Tibial artery (tissue), 4 donors: ENCODE measurements around the gene VILL.
A peak's percentile ranks its signal among the peaks of the same experiment; 100 is the strongest.

Experiments used
- DNase-seq, 2 donors: peaks; one replicate each; pipeline ENCODE4 v3.0.0-alpha.2; 2019
- H3K27ac ChIP-seq, 2 donors: fragments of 200-600 bp; sonication (generic) in 1 of 2; 1 replicate in 1 of 2; 2 replicates in 1 of 2; pipeline ENCODE4 v1.5.1; 2018 to 2019; ENCODE audit warnings: mild to moderate bottlenecking in 1 of 2
- H3K27me3 ChIP-seq, 2 donors: fragments of 200-600 bp; sonication (generic) in 1 of 2; one replicate each; pipeline versions ENCODE4 v1.5.1 to v1.6.0; 2016 to 2019
- H3K36me3 ChIP-seq, 3 donors: fragments of 200-600 bp; sonication (generic) in 2 of 3; one replicate each; pipeline ENCODE4 v1.5.1; 2016 to 2019; ENCODE audit warnings: mild to moderate bottlenecking in 2 of 3
- H3K4me1 ChIP-seq, 4 donors: fragments of 200-600 bp; sonication (generic) in 2 of 4; 1 replicate in 3 of 4; 2 replicates in 1 of 4; pipeline ENCODE4 v1.5.1; 2016 to 2019
- H3K4me3 ChIP-seq, 2 donors: fragments of 200-600 bp; sonication (generic) in 1 of 2; 1 replicate in 1 of 2; 2 replicates in 1 of 2; pipeline ENCODE4 v1.5.1; 2018 to 2019; ENCODE audit warnings: mild to moderate bottlenecking in 2 of 2
- H3K9me3 ChIP-seq, 3 donors: fragments of 200-600 bp; sonication (generic) in 1 of 3; one replicate each; pipeline ENCODE4 v1.5.1; 2016 to 2019
- intact Hi-C: fragments of 100-400 bp; cut with DNase I; formaldehyde crosslinking; loops from one replicate; pipeline ENCODE4 v1.15.0; 2023; ENCODE audit warnings: low total_unique reads
- TF ChIP-seq, protein P1 (sequence below), 2 experiments: fragments of 200-600 bp in 1 of 2; fragments of 450-650 bp in 1 of 2; IDR thresholded peaks; one replicate each; pipeline ENCODE4 v1.5.1; 2017 to 2019; ENCODE audit warnings: antibody characterized with exemption in 2 of 2, mild to moderate bottlenecking in 1 of 2, moderate library complexity in 1 of 2

The VILL gene

DNA sequence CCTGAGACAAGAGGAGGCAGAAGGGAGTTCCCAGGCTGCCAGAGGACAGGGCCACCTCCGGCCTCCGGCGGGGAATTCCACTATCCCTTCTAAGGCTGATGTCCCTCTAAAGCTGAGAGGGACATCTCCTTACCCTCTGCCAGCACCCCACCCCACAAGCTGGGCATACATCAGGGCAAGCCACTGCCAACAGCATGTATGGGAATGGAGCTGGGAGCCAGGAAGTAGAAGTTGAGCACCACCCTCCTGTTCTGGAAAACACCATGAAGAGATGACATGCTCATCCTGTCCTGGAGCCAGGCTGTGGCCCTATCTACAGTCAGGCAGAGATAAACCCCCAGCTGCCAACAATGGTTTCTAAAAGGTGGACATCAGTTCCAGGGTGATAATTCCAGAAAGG is 31.7 kb downstream of the VILL start:
- Histone ChIP-seq H3K27me3 (no peaks in the 10 kb centered on the region), H3K36me3 (peaks cover 16 to 32% (median 29%) of the 10 kb centered on the region in 3 donors), H3K27ac (peak overlapping the region in 1 of 2 donors; percentile 16), H3K4me1 (peaks cover 0 to 38% (median 23%) of the 10 kb centered on the region in 4 donors), H3K9me3 (no peaks in the 10 kb centered on the region), H3K4me3 (no peak overlapping the region)
- TF ChIP-seq, protein P1, sequence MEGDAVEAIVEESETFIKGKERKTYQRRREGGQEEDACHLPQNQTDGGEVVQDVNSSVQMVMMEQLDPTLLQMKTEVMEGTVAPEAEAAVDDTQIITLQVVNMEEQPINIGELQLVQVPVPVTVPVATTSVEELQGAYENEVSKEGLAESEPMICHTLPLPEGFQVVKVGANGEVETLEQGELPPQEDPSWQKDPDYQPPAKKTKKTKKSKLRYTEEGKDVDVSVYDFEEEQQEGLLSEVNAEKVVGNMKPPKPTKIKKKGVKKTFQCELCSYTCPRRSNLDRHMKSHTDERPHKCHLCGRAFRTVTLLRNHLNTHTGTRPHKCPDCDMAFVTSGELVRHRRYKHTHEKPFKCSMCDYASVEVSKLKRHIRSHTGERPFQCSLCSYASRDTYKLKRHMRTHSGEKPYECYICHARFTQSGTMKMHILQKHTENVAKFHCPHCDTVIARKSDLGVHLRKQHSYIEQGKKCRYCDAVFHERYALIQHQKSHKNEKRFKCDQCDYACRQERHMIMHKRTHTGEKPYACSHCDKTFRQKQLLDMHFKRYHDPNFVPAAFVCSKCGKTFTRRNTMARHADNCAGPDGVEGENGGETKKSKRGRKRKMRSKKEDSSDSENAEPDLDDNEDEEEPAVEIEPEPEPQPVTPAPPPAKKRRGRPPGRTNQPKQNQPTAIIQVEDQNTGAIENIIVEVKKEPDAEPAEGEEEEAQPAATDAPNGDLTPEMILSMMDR (IDR thresholded peaks at IDR 0.05), result no peak
- peak in 1 of 2 donors; percentile 60 for DNase-seq
- intact Hi-C loops, result no loop called here

DNA sequence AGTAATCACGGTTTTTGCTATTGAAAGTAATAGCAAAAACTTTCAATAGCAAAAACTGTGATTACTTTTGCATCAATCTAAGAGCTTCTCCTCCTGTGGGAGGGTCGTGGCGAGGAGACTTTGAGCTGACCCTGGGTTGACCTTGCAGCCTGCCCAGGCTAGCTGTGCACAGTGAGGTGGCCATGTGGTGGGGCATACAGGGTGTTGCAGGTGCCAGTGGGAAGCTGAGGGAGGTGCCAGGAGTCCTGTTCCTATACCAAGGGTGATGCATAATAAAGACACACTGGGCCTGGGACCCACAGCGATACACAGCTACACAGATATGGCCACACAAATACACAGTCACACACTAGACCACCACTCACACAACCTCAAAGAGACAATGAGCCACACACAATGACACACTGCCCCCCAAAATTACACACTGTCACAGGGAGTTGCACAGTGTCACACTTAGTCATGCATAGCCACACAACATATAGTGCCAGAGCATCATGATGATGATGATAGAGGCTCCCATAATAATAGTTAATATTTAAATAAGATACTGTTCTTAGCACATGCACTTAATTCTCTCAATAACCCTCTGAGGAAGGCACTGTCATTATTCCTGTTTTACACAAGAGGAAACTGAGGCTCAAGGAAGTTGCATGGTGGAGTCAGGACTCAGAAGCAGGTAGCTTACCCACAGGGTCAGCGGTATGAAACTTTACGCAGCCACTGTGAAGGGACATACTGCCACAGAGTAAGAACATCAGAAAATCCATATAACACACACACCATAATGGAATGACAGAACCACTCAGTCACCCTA is 32.5 kb downstream of the VILL start:
- no peaks in the 10 kb centered on the region for H3K27me3 ChIP-seq
- intact Hi-C loops, result no loop called here
- peaks cover 0 to 46% (median 31%) of the 10 kb centered on the region in 4 donors for H3K4me1 ChIP-seq
- no peaks in the 10 kb centered on the region for H3K9me3 ChIP-seq
- TF ChIP-seq, protein P1 (IDR thresholded peaks at IDR 0.05), result no peak
- DNase-seq, result peak in 1 of 2 donors; percentile 64
- peaks cover 10 to 24% (median 21%) of the 10 kb centered on the region in 3 donors for H3K36me3 ChIP-seq
- no peak overlapping the region for H3K4me3 ChIP-seq
- H3K27ac ChIP-seq, result peak overlapping the region; percentile 94 to 98

- TF ChIP-seq, protein P1 (IDR thresholded peaks at IDR 0.05), result no peak
- peak in 1 of 2 donors; percentile 41 for DNase-seq
- Histone ChIP-seq H3K4me3 (no peak overlapping the region), H3K27ac (peak overlapping the region; percentile 94 to 98), H3K36me3 (no peaks in the 10 kb centered on the region), H3K9me3 (no peaks in the 10 kb centered on the region), H3K4me1 (peaks cover 0 to 77% (median 61%) of the 10 kb centered on the region in 4 donors), H3K27me3 (no peaks in the 10 kb centered on the region)
- intact Hi-C loops, result no loop called here
These were observed 36.3 kb downstream of the VILL start for GRCh38 chr3:38026856-38027255.

DNA sequence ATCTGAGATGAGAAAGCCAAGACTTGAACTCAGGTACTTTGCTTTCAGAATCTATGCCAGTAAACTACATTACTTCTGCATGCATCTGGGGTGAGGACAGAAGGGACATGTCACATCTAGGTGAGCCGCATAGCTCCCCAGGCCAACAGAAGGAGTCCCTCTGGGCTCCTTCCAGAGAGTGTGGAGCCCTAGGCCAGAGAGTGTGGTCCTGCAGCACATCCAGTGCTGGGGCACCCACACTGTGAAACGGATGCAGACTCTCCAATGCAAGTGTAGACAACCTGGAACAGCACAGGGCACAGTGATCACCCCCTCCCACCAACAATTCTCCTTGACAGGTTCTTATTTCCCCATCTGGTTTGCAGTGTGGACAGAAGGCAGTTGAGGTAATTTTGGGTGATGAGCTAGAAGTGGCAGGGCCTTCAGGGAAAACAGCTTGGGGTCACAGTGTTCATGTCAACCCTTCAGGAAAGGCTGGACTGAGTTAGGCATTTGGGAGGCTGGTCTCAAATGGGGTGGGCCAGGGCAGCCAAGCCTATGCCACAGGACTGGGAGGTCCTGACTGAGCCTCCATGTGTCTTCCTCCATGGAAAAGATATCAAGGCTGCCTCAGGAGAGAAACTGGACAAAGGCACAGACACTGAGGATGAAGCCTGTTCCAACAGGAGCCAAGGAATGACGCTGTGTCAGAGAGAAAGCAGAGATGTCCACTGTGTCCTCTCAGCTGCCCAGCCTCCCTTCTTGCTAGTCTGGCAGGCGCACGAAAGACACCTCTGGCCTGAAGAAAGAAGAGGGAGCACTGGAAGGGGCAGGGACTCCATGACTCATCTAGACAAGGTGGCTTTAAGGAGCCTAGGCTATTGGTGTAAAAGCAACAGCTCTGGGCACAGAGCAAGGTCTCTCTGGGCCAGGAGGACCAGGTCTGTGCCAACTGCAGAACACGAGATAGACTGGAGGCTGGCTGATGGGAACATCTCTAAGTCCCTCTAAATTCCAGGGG is 37.2 kb downstream of the VILL start:
- intact Hi-C loops, result no loop called here
- no peaks in the 10 kb centered on the region for H3K9me3 ChIP-seq
- TF ChIP-seq, protein P1 (IDR thresholded peaks at IDR 0.05), result no peak
- H3K27me3 ChIP-seq, result no peaks in the 10 kb centered on the region
- peak overlapping the region; percentile 95 to 98 for H3K4me3 ChIP-seq
- H3K36me3 ChIP-seq, result no peaks in the 10 kb centered on the region
- H3K4me1 ChIP-seq, result peaks cover 0 to 77% (median 62%) of the 10 kb centered on the region in 4 donors
- peak overlapping the region; percentile 86 to 98 for H3K27ac ChIP-seq
- peak in 1 of 2 donors; percentile 68 for DNase-seq

DNA sequence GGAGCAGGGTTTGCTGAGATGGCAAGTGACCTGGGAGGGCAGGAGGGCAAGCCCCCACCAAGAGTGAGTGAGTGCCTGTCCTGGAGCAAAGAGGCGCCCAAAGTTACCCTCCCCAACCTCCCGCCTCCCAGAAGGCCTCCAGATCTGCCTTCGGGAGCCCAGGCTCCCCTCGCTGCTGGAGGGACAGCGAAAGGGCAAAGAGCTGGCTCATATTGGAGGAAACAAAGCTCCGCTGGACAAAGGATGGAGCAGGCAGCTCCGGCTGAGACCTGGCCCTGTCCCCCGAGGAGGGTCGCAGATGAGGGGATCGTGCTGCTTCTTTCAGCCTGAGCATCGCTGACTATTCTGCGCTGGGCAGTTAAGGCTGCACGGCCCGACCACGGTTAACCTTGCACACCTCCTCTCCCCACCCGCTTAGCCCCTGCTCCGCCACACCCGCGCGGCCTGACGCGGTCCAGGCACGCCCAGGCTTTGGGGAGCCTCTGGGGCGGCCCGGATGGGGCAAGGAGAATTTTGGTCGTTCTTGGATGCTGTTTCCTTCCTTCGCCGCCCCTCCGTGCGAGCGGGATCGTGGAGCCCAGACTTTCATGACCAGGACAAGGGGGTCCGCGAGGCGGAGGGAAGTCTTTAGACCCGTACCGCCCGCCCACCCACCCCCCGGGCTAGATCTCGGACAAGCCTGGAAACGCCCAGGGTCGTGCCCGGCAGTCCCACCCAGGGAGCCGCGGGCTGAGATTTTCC is 38.2 kb downstream of the VILL start:
- no peaks in the 10 kb centered on the region for H3K9me3 ChIP-seq
- intact Hi-C loops, result no loop called here
- H3K4me3 ChIP-seq, result peak overlapping the region; percentile 95 to 98
- TF ChIP-seq, protein P1 (IDR thresholded peaks at IDR 0.05), result no peak
- peak overlapping the region; percentile 86 to 98 for H3K27ac ChIP-seq
- H3K36me3 ChIP-seq, result no peaks in the 10 kb centered on the region
- peaks cover 0 to 67% (median 57%) of the 10 kb centered on the region in 4 donors for H3K4me1 ChIP-seq
- peak in 1 of 2 donors; percentile 74 for DNase-seq
- no peaks in the 10 kb centered on the region for H3K27me3 ChIP-seq
